IMR-90 (cell line): ENCODE measurements around the gene EMID1. TPM values are rescaled to one million over a fixed set of nuclear protein-coding genes. Genes with fewer than 3 reads are reported as not detected.

Source experiments
- ATAC-seq: fragments of 200-7000 bp; cut with Tn5 transposase; 2 replicates; pipeline ENCODE4 v1.9.1; 2020; ENCODE audit warnings: low read depth, mild to moderate bottlenecking, moderate library complexity
- BruUV-seq: library from RNA; stranded (reverse); fragments of 400-500 nt; replicated peaks from 2 replicates; lab custom pipeline; 2021; lab: Mats Ljungman, UMichigan
- CTCF ChIA-PET: fragments of 300-600 bp; formaldehyde crosslinking; extraction: SDS; loops from one replicate; lab custom pipeline; 2021; ENCODE audit warnings: antibody characterized with exemption; lab: Yijun Ruan, JAX
- POLR2A ChIA-PET: fragments of 300-600 bp; sonication (Branson Sonifier 250); formaldehyde crosslinking; loops from one replicate; lab custom pipeline; 2022; ENCODE audit warnings: antibody characterized with exemption; ENCODE audit not compliant: unreplicated experiment; lab: Charles Lee
- DNase-seq: peaks from one replicate; pipeline ENCODE4 v3.0.0; 2013
- H2AFZ ChIP-seq: replicated peaks from 2 replicates; pipeline ENCODE3; 2013; ENCODE audit warnings: low read length, mild to moderate bottlenecking; ENCODE audit not compliant: poor library complexity
- H2AK5ac ChIP-seq: 2 replicates; pipeline ENCODE4 v1.6.1; 2013; ENCODE audit warnings: low read depth, low read length, inconsistent platforms
- H2AK9ac ChIP-seq: replicated peaks from 2 replicates; pipeline ENCODE3; 2013; ENCODE audit warnings: mild to moderate bottlenecking, low read depth, low read length, moderate library complexity; ENCODE audit not compliant: poor library complexity
- H2BK120ac ChIP-seq: 2 replicates; pipeline ENCODE4 v1.6.1; 2013; ENCODE audit warnings: low read depth, low read length, inconsistent platforms
- H2BK15ac ChIP-seq: 3 replicates; pipeline ENCODE4 v1.6.1; 2013; ENCODE audit warnings: low read depth, low read length, inconsistent platforms
- H2BK20ac ChIP-seq: 2 replicates; pipeline ENCODE4 v1.6.1; 2013; ENCODE audit warnings: low read depth, mild to moderate bottlenecking, inconsistent platforms, low read length, moderate library complexity
- H2BK5ac ChIP-seq: 2 replicates; pipeline ENCODE4 v1.6.1; 2013; ENCODE audit warnings: mild to moderate bottlenecking, low read depth, low read length, inconsistent platforms; ENCODE audit not compliant: poor library complexity, severe bottlenecking
- H3K14ac ChIP-seq: replicated peaks from 2 replicates; pipeline ENCODE4 v1.6.1; 2013; ENCODE audit warnings: low read depth, low read length, inconsistent platforms
- H3K18ac ChIP-seq: 2 replicates; pipeline ENCODE4 v1.6.1; 2013; ENCODE audit warnings: low read depth, low read length, control low read depth
- H3K23ac ChIP-seq: 2 replicates; pipeline ENCODE4 v1.6.1; 2013; ENCODE audit warnings: low read depth, low read length, inconsistent platforms
- H3K27ac ChIP-seq: 2 replicates; pipeline ENCODE4 v1.5.1; 2013; ENCODE audit warnings: mild to moderate bottlenecking, control low read depth, low read length; ENCODE audit not compliant: insufficient read depth
- H3K27me3 ChIP-seq: 2 replicates; pipeline ENCODE4 v1.6.1; 2013; ENCODE audit warnings: low read length; ENCODE audit not compliant: control insufficient read depth, insufficient read depth
- H3K36me3 ChIP-seq: 2 replicates; pipeline ENCODE4 v1.6.1; 2013; ENCODE audit warnings: low read length, mixed read lengths; ENCODE audit not compliant: control insufficient read depth, insufficient read depth
- H3K4ac ChIP-seq: 2 replicates; pipeline ENCODE4 v1.6.1; 2013; ENCODE audit warnings: low read depth, low read length, inconsistent platforms
- H3K4me1 ChIP-seq: 2 replicates; pipeline ENCODE4 v1.6.1; 2013; ENCODE audit warnings: low read length, mixed read lengths; ENCODE audit not compliant: control insufficient read depth, insufficient read depth
- H3K4me2 ChIP-seq: 2 replicates; pipeline ENCODE4 v1.6.1; 2013; ENCODE audit warnings: low read depth, mild to moderate bottlenecking, control low read depth, low read length, moderate library complexity
- H3K4me3 ChIP-seq: 2 replicates; pipeline ENCODE4 v1.5.1; 2013; ENCODE audit warnings: low read depth, mild to moderate bottlenecking, control low read depth, low read length, moderate library complexity; ENCODE audit not compliant: insufficient read depth
- H3K56ac ChIP-seq: 2 replicates; pipeline ENCODE4 v1.6.1; 2013; ENCODE audit warnings: low read length, inconsistent platforms; ENCODE audit not compliant: insufficient read depth; ENCODE audit errors: extremely low read depth
- H3K79me1 ChIP-seq, 2 experiments: 2 replicates each; pipeline ENCODE4 v1.6.1; 2013; ENCODE audit warnings: low read length in 2 of 2, inconsistent platforms in 1 of 2, low read depth in 1 of 2
- H3K9ac ChIP-seq: 2 replicates; pipeline ENCODE4 v1.6.1; 2013; ENCODE audit warnings: low read depth, low read length, control low read depth
- H3K9me1 ChIP-seq: 2 replicates; pipeline ENCODE4 v1.6.1; 2013; ENCODE audit warnings: low read length, inconsistent platforms; ENCODE audit not compliant: insufficient read depth
- H3K9me3 ChIP-seq: 2 replicates; pipeline ENCODE4 v1.6.1; 2013; ENCODE audit warnings: low read length; ENCODE audit not compliant: control insufficient read depth, insufficient read depth
- H4K20me1 ChIP-seq: 2 replicates; pipeline ENCODE4 v1.6.1; 2013; ENCODE audit warnings: low read length, inconsistent platforms; ENCODE audit not compliant: insufficient read depth
- H4K5ac ChIP-seq: 2 replicates; pipeline ENCODE4 v1.6.1; 2013; ENCODE audit warnings: mild to moderate bottlenecking, low read depth, low read length, control low read depth
- H4K8ac ChIP-seq, 2 experiments: 2 replicates each; pipeline ENCODE4 v1.6.1; 2013; ENCODE audit warnings: low read depth in 2 of 2, low read length in 2 of 2, control low read depth in 1 of 2, inconsistent platforms in 1 of 2
- H4K91ac ChIP-seq: 2 replicates; pipeline ENCODE4 v1.6.1; 2013; ENCODE audit warnings: low read depth, low read length, inconsistent platforms; ENCODE audit not compliant: insufficient read depth
- BHLHE40 ChIP-seq: fragments of 150-350 bp; IDR thresholded peaks from 2 replicates; pipeline ENCODE4 v1.6.1; 2016; ENCODE audit warnings: mild to moderate bottlenecking, low read depth, low read length
- CTCF ChIP-seq: conservative IDR thresholded peaks from 2 replicates; pipeline ENCODE4 v1.5.1; 2012; ENCODE audit warnings: mild to moderate bottlenecking, low read depth, low read length, improper control_type of control experiment
- WGBS, 2 experiments: methylation state at CpG; one replicate each; pipeline versions ENCODE4 v1.1.5 to v1.1.7; 2013; ENCODE audit warnings: missing lambda C conversion rate in 2 of 2; ENCODE audit not compliant: insufficient read length in 1 of 2; ENCODE audit errors: extremely low coverage in 2 of 2; 5-methylcytosine and 5-hydroxymethylcytosine counted together
- dilution Hi-C: fragments of 300-500 bp; cut with HindIII; formaldehyde crosslinking; loops from one replicate; pipeline ENCODE4 v1.14.3; 2018; ENCODE audit warnings: low sequenced_read_pairs; ENCODE audit not compliant: unreplicated experiment
- in situ Hi-C: fragments of 300-500 bp; cut with MboI; formaldehyde crosslinking; loops from 3 replicates; pipeline ENCODE4 v1.14.3; 2019; ENCODE audit warnings: low sequenced_read_pairs, inconsistent platforms, mixed read lengths
- intact Hi-C: fragments of 100-400 bp; cut with micrococcal nuclease; formaldehyde crosslinking; loops from 2 replicates; pipeline ENCODE4 v1.10.0; 2022
- polyA plus RNA-seq, 3 experiments: library from polyadenylated mRNA; depleted of rRNA; stranded (reverse); fragments of >200 nt; gene quantifications; 2 replicates each; pipeline ENCODE4 v1.2.3, GENCODE V29; 2012; ENCODE audit warnings: low replicate concordance in 1 of 3
- total RNA-seq: library from RNA; depleted of rRNA; stranded (reverse); fragments of >200 nt; gene quantifications from 2 replicates; pipeline ENCODE4 v1.2.3, GENCODE V29; 2012

The EMID1 gene
- total and polyA plus RNA-seq, 2 of the 4 experiments (the other 2 are of a cell fraction), result 0.54 to 1.3 TPM

GRCh38 chr22:29202212-29203192 lies 3.2 kb upstream of the EMID1 start:
- peak overlapping the region; percentile 28 for H4K5ac ChIP-seq
- BruUV-seq, result no TSS peak
- H3K79me1 ChIP-seq, result no peaks in the 10 kb centered on the region
- H3K4me2 ChIP-seq, result peak overlapping the region; percentile 11; the same call in 1 of the 2 replicates
- peak overlapping the region; percentile 78 for H2BK120ac ChIP-seq
- no peak overlapping the region for H3K27ac ChIP-seq
- no peak overlapping the region; the same call in 1 of the 2 replicates for H3K56ac ChIP-seq
- no peak overlapping the region for H3K4me3 ChIP-seq
- peak overlapping the region; percentile 71 for H3K4ac ChIP-seq
- intact Hi-C loops (loop anchor here (2.0 kb wide), 1 partner anchor 42 kb away; no protein-coding TSS in a partner anchor), dilution Hi-C loops (no loop called here), in situ Hi-C loops (no loop called here)
- H3K14ac ChIP-seq, result peak overlapping the region; percentile 53; the same call in 1 of the 2 replicates
- peak overlapping the region; percentile 82 for H2BK20ac ChIP-seq
- H3K23ac ChIP-seq, result peak overlapping the region; percentile 16; the same call in 1 of the 2 replicates
- peak overlapping the region; percentile 78 for H4K91ac ChIP-seq
- H2BK15ac ChIP-seq, result peak overlapping the region; percentile 23; the same call in 2 of the 3 replicates
- peak; percentile 55 for DNase-seq
- ChIA-PET CTCF (interaction anchor here (0.6 to 1.9 kb wide), 6 partner anchors 20 to 275 kb away, joined by 3 to 9 read pairs (median 5); no protein-coding TSS in a partner anchor), POLR2A (interaction anchor here (0.5 to 0.6 kb wide), 2 partner anchors 27 to 60 kb away, joined by 3 read pairs; no protein-coding TSS in a partner anchor)
- H2AK9ac ChIP-seq, result peak overlapping the region; percentile 11
- peak overlapping the region; percentile 82 for H2AK5ac ChIP-seq
- peaks cover 13% of the 10 kb centered on the region for H3K27me3 ChIP-seq
- H3K9ac ChIP-seq, result no peak overlapping the region
- H3K36me3 ChIP-seq, result no peaks in the 10 kb centered on the region
- H2BK5ac ChIP-seq, result peak overlapping the region; percentile 28
- peak; percentile 40 for ATAC-seq
- TF ChIP-seq BHLHE40 (no peak), CTCF (peak; percentile 38)
- H3K4me1 ChIP-seq, result peaks cover 9% of the 10 kb centered on the region; the same call in 1 of the 2 replicates
- no peaks in the 10 kb centered on the region for H4K20me1 ChIP-seq
- H3K9me3 ChIP-seq, result no peaks in the 10 kb centered on the region
- H4K8ac ChIP-seq, result peak overlapping the region; percentile 42 to 91; a peak in 3 of 4 replicates
- peaks cover 15% of the 10 kb centered on the region for H3K9me1 ChIP-seq
- H3K18ac ChIP-seq, result no peak overlapping the region
- WGBS, 2 experiments, result 80% methylated on average over 4 of the region's 24 CpGs; no CpG with 5 or more reads in 1 of the 2 experiments
- peak overlapping the region; percentile 85 for H2AFZ ChIP-seq
